Measurements from ENCODE around the gene RPS6KA3.
"Not testable (repeated sequence)": the region's sequence is repeated elsewhere in the genome, so short reads cannot be mapped to it uniquely, and the experiment has no call there.

The RPS6KA3 gene

DNA sequence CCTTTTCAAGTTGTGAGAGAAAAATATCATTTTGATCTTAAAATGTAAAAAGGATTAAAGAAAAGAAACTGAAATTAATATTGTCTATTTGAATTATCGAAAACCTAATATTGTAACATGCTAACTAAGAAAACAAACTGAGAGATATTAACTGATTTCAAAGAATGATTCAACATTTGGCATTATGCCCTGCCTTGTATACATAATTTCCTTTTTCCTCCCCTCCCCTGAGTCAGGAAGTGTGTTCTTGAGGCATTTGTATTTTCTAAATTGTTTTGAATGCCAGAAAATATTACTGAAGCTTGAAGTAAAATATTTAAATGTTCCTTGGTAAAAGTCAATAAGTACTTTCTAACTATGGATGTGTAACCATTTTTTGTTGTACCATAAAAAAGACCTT is 49.4 kb downstream of the RPS6KA3 start:
- no peak for DNase-seq

DNA sequence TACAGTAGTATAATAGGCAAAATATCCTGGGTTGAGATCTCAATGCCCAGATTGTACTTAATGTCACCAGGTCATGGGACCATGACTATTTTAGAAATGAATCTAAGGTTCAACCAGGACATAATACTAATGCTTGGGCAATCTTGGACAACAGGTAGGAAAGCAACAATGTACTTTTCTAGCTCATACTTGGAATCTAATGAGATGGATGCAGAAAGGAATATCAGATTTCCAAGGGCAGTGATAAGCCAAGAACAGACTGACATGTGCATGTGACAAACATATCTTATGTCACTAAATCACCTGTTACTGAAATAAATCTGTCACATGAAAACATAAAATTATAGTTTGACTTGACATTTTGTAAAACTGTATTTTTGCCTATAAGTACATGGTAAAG is 51.1 kb downstream of the RPS6KA3 start:
- no peak for DNase-seq

DNA sequence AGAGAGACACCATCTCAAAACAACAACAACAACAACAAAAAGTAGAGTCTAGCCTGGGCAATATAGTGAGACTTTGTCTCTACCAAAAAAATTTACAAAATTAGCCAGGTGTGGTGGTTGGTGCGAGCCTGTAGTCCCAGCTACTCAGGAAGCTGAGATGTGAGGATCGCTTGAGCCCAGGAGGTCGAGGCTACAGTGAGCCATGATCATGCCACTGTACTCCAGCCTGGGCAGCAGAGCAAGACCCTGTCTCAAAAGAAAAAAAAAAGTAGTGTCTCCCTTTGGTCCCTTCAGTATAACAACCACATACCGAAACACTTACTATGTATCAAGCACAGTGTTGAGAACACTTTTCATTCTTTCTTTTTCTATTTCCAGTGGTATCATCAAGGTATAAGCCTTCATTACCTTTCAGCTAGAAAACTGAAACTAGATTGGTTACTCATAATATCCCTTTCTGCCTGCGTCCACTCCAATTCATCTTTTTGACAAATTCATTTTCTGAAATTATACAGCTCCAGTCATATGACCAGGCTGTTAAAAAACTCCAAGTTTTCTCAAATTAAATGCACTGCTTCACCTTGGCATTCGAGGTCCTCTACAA is 54.1 kb downstream of the RPS6KA3 start:
- DNase-seq = no peak

DNA sequence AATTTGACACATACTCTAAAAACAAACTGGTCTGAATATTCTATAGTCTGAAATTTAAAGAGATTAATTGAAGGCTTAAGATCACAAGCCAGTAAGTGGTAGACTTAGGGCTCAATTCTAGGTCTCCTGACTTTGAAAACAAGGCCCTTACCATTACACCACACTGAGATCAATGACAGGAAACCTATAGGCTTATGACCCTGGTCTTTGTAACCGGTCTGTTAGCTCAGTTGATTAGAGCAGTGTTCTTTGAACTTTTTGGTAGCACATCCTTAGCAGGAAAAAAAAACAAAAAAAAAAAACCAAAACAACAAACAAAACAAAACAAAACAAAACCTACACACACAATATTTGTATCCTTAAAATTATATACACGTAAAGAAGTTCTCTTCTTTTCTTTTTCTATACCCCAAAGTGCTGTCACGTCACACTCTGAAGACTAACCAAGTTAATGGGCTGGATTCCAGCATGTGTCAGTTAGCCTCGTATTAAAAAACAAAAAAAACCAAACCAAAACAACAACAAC is 55.4 kb downstream of the RPS6KA3 start:
- DNase-seq = no peak

DNA sequence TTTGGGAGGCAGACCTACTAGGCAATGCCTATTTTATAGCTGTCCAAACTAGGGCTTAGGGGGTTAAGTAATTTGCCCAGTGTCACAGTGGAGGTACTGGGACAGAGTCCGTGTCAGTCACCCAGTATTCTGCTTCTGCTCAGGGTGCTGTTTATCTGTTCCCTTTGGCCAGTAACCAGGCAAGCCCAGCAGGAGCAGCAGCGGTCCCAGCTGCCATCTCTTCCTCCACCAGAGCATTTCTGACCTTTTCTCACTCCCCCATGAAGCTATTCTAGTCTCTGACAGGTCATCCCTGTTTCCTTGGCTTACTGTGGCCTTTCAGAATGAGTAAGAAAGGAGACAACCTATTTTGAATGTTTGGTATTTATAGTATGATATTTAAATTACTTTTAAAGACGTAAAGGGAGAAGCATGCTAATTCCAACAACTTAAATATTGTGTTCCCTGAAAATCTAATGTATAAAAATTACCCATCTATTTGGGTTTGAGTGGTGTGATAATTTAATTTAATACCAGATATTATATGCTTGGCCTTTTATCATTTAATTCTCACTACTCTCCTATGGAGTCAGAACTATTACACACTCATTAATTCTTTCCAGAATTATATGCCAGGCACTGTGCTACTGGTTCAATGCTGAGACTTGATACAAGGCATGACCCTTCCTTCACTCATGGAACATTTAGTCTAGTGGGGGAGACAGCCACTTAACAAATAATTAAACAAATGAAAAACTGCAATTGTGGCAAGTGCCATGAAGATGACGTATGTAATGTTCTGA is 60.6 kb downstream of the RPS6KA3 start:
- DNase-seq = no peak

DNA sequence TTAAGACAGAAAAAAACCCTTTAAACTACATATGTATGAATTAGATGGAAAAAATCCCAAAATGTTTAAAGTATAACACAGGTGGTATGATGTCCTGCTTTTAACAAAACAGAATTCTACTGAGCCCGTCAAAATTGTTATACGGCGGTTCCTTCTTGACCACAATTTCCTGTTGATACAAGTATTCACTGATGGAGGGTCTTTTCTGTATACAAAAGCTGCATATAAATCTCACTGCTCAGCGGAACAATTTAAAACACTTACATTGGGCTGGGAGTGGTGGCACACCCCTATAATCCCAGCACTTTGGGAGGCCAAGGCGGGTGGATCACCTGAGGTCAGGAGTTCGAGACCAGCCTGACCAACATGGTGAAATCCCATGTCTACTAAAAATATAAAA is 62.4 kb downstream of the RPS6KA3 start:
- DNase-seq = no peak

DNA sequence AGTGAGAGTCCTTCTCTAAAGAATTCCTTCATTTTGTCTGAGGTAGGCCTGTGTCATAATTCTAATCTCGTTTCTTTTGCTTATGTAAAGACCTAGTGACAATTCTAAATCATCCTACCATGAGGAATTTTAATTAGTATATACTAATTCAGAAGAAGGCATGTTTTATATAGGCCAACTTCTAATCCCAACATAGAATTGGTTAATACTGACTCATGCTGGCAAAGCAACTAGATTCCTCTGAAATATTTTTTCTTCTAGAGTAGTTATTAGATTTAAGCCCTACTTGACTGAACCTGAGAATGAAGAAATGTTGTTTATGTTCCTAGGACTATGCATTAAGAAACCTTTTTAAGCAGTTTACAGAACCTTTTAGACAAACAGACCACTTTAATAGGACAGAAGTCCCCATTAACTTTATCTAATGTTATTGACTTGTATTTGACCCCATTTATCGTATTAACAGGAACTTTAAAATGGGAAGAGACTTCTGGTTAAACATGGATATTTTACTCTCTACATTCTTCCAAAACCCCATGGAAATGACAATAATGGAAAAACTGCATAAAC is 69.0 kb downstream of the RPS6KA3 start:
- no peak for DNase-seq

DNA sequence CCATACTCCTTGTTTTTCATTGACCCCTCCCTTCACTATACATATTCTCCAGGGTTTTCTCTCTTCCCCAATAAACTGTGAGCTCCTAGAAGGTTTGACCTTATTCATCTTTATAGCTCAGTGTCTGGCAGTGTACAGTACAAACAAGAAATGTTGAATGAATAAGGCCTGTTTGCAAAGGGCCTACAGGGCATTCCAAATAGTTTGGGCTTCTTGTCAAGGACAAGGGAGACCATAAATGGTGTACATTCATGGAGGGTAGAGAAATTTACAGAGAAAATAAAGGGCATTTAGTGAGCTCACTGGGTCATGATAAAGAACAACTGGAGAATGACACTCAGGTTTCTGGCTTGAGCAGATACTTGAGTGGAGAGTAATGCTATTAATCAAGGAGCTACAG is 77.5 kb downstream of the RPS6KA3 start:
- DNase-seq = no peak

DNA sequence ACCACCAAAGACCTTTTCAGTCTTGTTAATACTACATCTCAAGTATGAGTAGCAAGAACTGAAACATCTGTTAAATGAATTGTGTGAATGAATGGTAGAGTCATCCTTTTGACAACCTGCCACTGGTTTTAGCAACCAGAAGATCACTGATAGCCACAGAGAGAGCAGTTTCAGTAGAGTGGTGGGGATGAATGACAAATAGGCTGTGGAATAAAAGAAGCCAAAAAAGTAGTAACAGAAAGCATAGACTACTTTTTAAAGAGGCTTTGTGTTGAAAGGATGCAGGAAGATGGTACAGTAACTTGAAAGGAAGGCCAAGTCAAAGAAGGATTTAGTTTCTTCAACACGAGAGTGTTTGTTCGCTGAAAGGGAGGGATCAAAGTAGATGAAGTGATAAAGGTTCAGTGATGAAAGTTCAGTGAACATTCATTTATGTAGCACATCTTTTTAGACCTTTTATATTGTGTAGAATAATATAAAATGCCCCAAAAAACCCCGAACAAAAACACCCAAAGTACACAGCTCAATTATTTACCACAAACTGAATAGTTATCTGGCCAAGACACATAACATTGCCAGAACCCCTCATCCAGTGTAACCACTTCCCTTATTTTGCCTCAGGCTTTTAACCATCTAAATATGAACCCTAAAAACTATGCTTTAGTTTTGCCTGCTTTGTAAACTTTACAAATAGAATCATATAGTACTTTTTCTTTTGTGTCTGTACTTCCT is 84.9 kb downstream of the RPS6KA3 start:
- no peak for DNase-seq

DNA sequence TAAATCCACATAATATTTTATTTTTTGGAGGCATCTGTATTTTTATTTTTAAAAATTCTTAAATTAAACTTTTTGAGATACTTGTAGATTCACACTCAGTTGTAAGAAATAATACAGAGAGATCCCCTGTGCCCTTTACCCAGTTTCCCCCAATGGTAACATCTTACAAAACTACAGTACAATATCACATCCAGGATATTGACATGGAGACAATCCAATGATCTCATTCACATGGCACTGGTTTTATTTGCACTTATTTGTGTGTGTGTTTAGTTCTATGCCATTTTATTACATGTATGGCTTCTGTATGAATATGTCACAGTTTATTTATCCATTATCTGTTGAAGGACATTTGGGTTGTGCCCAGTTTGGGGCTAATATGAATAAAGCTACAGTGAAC is 89.6 kb downstream of the RPS6KA3 start:
- DNase-seq = no peak

DNA sequence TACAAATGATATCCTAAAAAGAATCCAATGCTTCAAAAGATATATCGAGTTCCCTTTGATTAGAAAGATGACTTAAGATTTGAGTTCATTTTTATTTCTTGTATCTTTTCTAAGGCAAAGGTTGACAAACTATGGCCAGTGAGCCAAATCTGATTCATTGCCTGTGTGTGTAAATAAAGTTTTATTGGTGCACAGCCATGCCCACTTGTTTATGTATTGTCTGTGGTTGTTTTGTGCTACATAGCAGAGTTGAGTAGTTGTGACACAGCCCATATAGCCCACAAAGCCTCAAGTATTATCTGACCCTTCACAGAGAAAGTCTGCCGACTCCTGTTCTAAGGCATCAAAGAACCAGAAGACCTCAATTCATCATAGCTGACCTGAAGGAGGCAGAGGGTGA is 92.9 kb downstream of the RPS6KA3 start:
- no peak for DNase-seq

DNA sequence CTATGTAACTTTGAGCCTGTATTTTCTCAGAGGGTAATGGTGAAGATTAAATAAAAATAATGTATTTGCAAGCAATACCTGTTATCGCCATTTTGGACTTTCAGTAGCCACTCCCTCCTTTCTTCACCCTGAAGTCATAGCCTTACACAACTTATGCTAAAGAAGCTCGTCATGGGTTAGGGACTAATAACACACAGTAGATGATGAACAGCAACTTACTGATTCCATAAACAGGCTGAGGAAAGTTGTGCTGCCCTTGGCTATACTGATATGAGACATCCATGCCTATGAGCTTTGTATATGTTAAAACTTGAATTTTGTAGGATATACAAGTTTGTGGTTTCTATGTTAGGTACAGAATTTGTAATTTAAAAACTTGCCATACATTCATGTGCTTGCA is 93.4 kb downstream of the RPS6KA3 start:
- no peak for DNase-seq

DNA sequence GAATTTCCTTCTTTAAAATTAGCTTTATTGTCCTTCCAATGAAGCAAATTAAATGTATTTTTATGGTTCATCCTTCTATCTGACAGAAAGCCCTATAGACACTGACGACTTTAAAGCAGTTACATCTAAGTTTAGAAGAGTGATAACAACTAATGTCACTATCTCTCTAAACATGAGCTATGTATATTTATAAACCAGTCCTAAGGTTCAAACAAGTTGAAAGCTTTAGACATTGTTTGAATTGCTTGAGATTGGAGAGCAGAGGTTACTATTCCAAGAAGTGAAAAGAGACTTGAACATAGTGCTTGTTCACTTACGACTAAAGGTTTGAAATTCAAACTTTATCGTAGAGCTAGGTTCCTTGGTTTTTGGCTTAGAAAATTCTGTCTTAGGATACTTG is 94.8 kb downstream of the RPS6KA3 start:
- no peak for DNase-seq

DNA sequence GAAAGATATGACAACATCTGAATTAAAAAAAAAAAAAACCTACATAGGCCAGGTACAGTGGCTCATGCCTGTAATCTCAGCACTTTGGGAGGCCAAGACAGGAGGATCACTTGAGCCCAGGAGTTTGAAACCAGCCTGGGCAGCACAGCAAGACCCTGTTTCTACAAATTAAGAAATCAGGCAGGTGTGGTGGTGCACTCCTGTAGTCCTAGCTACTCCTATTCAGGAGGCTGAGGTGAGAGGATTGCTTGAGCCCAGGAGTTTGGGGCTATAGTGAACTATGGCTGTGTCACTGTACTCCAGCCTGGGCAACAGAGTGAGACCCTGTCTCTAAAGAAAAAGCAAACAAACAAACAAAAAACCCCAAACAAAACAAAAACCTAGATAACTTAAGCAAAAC is 104.2 kb downstream of the RPS6KA3 start:
- DNase-seq = not testable (repeated sequence)

DNA sequence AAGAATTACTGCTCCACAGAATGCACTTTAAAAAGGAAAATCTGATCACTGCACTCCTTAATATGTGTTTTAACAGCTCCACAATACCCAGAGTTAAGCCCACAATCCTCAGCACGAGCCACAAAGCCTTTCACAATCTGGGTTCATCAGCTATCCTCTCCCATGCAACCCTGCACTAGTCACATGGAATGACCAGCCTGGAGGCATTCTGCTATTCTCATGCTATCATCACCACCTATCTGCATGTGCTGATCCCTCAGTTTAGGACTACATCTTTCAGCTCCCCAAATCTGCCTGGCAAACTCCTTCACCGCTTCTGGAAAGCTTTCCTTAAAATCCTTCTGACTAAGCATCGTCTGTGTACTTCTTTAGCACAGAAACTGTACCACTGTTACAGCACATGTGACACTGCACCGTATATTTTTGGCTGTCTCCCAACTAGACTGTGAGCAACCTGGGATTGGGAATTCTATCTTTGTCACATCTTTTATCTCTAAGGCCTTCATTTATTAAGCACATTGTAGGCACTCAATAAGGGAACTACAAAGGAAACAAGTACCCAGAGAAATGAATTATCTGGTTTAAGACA is 106.8 kb downstream of the RPS6KA3 start:
- no peak for DNase-seq

DNA sequence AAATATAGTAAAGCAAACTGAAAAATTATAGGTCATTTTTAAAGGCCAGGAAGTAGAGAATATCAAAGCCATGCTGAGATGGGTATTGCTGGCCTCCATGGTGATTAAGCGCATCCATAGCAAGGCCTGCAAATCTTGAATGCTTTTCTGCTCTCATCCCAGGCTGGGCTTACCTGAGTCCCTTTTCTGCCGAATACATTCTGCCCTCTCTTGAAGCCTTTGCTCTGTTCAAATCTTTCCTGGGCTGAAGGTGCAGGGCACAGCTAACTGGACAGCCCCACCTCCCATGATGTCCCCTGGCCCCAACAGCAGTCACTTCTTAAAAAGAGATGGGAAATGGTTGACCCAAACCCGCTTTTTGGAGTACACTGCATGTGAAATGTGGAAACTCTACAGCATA is 115.0 kb downstream of the RPS6KA3 start:
- DNase-seq = no peak

DNA sequence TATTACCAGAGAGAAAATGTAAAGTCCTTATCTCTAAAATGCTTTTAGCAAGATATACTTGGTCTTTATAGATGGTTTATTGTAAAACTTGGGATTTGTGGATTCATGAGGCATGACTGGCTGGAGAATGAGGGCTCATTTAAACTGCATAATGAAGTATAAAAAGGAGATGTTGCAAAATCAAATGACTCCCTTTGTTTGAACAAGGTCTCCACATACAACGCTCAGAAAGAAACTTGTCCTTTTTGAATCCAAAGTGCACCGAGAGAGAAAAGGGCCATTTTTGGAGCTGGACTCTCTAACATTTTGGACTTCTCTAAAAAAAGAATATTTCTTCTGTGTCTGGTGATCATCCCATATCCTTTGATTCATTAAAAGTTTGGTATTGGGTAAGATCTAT is 117.4 kb downstream of the RPS6KA3 start:
- no peak for DNase-seq

DNA sequence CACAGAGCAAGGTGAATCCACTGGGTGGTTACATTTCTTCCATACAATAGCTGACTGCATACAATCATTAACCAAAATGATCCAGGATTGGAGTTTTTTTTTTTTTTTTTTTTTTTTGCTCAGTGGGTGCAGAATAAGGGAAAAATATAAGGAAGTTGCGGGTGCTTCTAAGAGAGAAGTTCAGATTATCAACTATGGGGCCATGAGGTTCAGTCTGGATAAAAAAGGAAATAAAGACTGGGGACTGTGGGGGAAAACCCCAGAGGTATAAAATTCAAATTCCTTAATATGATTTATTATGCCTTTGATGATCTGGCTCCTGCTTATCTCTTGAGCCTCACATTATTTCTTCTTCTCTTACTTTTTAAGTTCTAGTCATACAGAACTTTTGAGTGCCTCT is 119.1 kb downstream of the RPS6KA3 start:
- DNase-seq = no peak

DNA sequence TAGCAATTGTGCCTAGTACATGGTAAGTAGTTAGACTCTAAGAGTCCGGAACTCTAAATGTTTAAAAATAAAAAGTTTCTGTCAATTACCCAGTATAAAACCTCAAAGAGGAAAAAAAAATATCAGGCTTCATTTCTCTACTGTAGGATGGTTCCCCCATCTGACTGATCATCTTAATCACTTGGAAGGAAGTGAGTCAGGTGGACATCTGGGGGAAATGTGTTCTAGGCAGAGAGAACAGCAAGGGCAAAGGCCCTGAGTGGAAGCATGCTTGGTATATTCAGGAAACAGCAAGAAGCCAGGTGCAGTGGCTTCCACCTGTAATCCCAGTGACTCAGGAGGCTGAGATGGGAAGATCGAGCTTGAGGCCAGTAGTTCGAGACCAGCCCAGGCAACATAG is 122.2 kb downstream of the RPS6KA3 start:
- no peak for DNase-seq

DNA sequence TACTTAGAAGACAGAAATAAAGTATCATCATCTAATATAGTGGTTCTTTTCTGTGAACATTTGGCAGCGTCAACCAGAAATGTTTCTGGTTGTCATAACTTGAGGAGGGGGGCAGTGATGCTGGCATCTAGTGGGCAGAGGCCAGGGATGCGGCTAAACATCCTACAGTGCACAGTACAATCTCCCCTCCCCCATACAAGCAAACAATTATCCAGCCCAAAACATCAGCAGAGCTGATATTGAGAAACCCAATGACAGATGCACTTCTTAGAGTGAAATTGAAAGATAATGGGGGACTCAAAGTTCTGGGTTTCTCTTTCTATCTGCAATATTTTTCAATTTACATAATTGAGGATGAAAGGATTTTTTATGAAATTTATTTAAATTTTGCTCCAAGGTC is 123.1 kb downstream of the RPS6KA3 start:
- no peak for DNase-seq

DNA sequence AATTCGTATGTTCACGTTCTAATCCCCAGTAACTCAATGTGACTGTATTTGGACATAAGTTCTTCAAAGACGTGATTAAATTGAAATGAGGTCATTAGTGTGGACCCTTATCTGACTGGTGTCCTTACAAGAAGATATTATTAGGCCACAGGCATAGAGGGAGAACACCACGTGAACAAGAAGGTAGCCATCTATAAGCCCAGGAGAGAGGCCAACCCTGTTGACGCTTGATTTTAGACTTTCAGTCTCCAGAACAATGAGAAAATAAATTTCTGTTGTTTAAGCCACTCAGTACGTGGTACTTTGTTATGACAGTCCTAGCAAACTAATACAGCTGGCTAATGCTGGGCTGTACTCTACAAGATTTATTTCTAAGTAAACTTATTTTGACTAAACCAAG is 123.6 kb downstream of the RPS6KA3 start:
- DNase-seq = no peak

DNA sequence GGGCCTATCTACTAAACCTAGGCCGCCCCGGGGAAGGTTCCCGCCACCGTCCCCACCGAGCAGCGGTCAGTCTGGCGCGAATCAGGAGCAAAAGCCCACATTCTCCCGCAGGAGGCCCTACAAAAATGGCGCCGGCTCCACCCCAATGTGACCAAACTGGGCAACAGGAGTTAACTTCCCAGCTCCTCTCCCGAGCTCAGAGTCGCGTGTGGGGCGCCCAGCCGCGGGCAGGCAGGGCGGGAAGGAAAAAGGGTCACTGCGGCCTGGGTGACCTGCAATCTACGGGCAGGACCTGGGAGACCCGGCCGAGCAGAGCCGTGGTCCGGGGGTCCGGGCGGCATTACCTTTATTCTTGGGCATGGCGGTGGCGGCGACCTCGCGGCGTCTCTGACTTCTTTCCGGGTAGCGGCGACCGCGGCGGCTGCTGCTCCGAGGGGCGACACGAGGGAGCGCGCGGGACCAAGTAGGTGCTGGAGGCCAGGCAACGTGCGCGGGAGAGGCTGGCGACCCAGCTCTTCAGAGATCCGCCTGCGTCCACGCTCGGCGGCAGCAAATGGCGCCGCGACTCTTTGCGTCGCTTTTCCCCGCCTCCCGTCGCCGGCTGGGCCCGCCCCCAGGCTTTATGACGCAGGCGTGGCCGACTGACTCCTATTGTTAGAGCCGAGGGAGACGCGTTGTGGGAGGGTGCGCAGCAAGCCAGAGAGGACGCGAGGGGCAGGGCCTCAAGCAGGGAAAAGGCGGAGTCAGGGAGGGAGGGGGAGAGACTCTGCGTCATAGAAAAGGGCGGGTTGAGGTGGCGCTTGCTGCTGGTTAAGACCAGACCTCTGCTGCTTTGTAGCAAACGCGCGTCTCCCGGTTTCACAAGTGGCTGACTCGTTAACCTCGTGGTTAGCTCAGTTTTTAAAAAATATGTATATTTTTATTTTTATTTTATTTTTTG is 125.2 kb downstream of the RPS6KA3 start, which contains the start of gene EIF1AX:
Gene EIF1AX (minus strand): TSS at position 558 of the 940 bp plus-strand sequence. CDS start 198 bp downstream, at position 360.
- peak; percentile 92 for DNase-seq
